ENCODE results near the gene SLC45A1.

Gene SLC45A1

GRCh38 chr1:8384577-8384976 is 66.7 kb downstream of the SLC45A1 start:
- DNase-seq (ENCODE audit: low read depth in 2 of 2), result no peak

GRCh38 chr1:8386247-8386646 is 68.3 kb downstream of the SLC45A1 start:
- DNase-seq (ENCODE audit: low read depth in 2 of 2), result no peak

DNA sequence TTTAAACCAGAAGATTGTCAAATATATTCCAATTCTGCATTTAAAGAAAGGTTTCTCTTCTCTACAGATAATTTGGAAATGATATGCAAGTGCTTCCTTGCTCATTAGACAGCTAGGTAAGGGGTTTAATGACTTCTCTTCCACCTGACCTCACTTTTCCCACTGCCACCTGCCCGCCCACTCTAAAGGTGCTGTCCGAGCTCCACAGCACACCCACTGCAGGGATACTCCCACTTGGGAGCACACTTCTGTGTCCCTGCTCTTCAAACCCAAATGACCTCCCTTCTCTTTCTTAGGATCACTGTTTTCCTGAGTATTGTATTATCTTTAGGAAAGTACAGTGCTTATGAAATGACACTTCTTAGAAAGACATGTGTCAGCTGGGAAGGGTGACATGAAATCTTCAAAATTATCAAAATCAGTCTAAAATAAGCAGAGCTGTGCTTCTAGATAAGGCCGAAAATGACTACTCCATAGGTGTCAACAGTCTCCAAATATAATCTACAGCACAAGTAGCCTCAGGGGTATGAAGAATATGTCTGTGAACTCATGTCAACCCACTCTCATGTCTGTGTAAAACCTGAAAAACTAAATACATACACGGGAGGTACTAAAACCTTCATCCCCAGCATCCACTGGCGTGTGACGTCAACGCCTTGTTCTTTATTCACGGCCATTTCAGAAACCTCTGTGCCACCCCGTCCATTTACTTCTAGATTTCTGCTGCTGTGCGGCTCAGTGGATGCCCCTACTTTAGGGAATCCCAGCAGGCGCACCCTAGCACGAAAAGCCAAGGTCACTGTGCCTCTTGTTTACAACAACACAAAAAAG is 71.0 kb downstream of the SLC45A1 start:
- DNase-seq (ENCODE audit: low read depth in 2 of 2), result no peak

DNA sequence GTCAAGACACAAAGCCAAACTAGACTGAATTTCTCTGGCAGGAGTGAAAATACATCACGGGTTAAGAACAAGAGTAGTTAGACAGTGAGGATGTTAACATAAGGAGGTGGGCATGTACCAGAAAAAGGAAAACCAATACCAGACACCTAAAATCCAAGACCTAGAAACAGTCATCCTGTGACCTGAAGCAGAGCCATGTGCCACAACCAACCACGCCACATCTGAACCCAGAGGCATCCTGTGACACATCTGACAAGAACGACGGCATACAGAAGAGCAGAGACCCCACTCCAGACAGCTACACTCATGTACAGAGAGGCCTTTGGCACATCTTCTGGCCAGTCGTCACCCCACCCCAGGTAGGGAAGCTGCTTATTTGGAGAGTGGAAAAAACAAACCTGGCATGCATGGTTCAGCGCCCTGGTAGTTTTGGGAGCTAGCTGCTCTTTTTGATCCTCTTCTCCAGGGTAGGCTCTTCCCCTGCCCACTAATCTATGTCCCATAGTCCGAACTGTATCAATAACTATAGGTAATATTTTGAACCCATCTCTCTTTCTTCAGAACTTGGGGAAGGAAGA is 72.1 kb downstream of the SLC45A1 start:
- no peak for DNase-seq (ENCODE audit: low read depth in 2 of 2)

DNA sequence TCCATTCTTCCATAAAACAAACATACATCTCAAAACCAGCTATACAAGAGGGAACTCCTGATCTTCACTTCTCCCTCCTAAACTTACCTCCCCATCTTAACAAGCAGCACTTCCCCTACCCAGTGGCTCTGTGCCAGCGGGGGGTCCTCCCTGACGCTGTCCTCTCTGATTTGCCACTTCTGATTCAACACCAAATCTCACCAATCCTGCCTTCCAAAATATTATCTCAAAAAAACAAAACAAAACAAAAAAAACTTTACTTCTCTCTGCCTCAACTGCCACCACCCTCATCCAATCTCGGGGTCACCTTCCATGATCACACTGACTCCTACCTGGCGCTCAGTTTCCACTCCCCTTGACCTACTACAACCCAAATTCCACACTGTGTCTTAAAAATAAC is 72.8 kb downstream of the SLC45A1 start:
- no peak for DNase-seq (ENCODE audit: low read depth in 2 of 2)

DNA sequence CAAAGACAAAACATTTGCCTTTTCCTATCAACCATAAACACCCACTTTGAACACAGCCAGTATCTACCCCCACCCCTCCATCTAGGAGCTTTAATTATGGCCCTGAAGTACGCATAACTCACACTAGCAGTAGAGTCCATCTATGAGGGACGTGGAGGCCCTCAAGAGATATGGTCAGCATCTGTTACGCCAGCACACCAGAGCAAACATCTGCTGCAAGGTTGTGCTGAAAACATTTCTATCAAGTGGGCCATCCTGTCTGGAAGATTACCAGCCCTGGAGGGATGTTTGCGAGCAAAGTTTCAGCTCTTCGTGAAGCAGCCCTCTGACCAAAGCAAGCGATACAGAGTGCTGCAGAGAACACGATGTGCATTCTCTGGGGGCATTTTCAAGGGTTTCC is 74.6 kb downstream of the SLC45A1 start:
- no peak for DNase-seq (ENCODE audit: low read depth in 2 of 2)
